ENCODE results near the gene MED25. TPM values are rescaled to one million over a fixed set of nuclear protein-coding genes. Genes with fewer than 3 reads are reported as not detected.

Gene MED25
- total RNA-seq, 2 donors from 2014 or later: 46.1 to 77.2 TPM

DNA sequence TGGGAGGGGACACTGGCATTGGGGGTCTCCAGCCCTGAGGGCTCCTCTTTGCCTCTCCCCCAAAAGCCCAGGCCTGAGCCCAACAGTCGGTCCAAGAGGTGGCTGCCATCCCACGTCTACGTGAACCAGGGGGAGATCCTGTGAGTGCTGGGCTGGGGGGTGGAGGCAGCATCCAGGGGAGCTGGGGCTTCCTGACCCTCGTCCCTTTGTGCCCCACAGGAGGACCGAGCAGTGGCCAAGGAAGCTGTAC lies 39.7 kb downstream of the MED25 start:
- H3K4me1 ChIP-seq: peaks cover 3% of the 10 kb centered on the region
- H3K27ac ChIP-seq: no peak overlapping the region
- no peaks in the 10 kb centered on the region for H3K9me3 ChIP-seq
- DNase-seq: no peak
- H3K9ac ChIP-seq (ENCODE audit: low read depth in 2 of 2, low read length in 2 of 2): no peak overlapping the region
- H3K4me3 ChIP-seq: no peak overlapping the region
- no peaks in the 10 kb centered on the region for H3K27me3 ChIP-seq
- TF ChIP-seq, protein P1, sequence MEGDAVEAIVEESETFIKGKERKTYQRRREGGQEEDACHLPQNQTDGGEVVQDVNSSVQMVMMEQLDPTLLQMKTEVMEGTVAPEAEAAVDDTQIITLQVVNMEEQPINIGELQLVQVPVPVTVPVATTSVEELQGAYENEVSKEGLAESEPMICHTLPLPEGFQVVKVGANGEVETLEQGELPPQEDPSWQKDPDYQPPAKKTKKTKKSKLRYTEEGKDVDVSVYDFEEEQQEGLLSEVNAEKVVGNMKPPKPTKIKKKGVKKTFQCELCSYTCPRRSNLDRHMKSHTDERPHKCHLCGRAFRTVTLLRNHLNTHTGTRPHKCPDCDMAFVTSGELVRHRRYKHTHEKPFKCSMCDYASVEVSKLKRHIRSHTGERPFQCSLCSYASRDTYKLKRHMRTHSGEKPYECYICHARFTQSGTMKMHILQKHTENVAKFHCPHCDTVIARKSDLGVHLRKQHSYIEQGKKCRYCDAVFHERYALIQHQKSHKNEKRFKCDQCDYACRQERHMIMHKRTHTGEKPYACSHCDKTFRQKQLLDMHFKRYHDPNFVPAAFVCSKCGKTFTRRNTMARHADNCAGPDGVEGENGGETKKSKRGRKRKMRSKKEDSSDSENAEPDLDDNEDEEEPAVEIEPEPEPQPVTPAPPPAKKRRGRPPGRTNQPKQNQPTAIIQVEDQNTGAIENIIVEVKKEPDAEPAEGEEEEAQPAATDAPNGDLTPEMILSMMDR (IDR thresholded peaks at IDR 0.05): no peak
- H3K36me3 ChIP-seq: peaks cover 11% of the 10 kb centered on the region
- intact Hi-C loops (cut with DNase I): no loop called here

DNA sequence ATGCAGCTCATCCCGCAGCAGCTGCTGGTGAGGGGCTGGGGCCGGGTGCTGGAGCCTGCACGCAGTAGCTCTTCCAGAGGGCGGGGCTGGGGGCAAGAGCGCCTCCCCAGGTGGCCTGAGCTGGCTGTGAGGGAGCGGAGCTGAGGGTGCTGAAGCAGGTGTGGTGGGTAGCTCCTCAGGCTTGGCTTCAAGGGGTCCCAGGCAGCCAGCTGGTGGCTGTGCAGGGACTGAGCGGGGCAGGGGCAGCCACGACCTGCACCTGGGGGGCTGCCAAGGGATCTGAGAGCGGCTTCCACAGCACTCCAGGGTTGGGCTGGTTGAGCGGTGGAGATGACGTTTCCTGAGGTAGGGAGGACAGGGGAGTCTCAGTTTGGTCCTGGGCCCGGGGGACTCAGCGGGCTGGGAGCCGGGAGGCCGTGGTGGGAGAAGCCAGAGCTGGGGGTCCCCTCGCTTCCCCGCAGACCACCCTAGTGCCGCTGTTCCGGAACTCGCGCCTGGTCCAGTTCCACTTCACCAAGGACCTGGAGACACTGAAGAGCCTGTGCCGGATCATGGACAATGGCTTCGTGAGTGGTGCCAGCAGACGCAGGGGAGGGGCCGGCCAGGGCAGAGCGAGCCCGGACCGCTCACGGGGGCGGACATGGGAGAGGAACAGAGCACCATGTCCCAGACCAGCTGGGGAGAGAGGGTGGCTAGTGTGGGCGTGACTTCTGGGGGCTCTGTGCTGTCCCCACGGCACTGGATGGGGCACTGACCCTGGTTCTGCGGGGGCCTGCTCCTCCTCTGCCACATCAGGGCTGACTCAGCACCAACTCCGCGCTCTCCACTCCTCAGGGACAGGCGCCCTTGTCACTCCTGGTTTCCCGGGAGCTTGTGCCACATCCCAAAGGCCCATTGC lies 40.2 kb downstream of the MED25 start:
- H3K36me3 ChIP-seq: peaks cover 11% of the 10 kb centered on the region
- TF ChIP-seq, protein P1 (IDR thresholded peaks at IDR 0.05): no peak
- intact Hi-C loops (cut with DNase I): no loop called here
- no peak overlapping the region for H3K4me3 ChIP-seq
- no peak overlapping the region for H3K9ac ChIP-seq (ENCODE audit: low read depth in 2 of 2, low read length in 2 of 2)
- no peaks in the 10 kb centered on the region for H3K4me1 ChIP-seq
- no peaks in the 10 kb centered on the region for H3K9me3 ChIP-seq
- DNase-seq: no peak
- no peaks in the 10 kb centered on the region for H3K27me3 ChIP-seq
- H3K27ac ChIP-seq: no peak overlapping the region

DNA sequence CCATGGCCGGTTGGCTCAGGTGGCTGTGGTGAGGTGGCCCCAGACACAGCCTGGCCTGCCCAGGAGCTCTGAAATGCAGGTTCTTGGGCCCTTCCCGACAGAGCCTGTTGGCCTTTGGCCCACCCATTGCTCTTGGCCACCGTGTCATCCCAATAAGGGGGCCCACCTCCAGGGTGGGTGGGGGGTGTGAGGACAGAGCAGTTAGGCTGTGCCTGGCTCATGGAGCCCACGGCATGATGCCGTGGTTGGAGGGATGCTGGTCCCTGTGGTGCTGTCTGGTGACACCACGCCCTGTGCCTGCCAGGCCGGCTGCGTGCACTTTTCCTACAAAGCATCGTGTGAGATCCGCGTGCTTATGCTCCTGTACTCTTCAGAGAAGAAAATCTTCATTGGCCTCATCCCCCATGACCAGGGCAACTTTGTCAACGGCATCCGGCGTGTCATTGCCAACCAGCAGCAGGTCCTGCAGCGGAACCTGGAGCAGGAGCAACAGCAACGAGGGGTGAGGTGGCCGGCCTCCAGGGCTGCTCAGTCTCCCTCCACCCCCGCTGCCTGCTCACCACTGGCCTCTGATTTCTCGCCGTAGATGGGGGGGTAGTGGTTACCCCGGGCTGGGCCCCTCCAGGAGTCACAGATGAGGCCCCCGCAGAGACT lies 41.7 kb downstream of the MED25 start:
- TF ChIP-seq, protein P1 (IDR thresholded peaks at IDR 0.05): no peak
- H3K9ac ChIP-seq (ENCODE audit: low read depth in 2 of 2, low read length in 2 of 2): no peak overlapping the region
- no peak for DNase-seq
- no peak overlapping the region for H3K4me3 ChIP-seq
- H3K27ac ChIP-seq: no peak overlapping the region
- no peaks in the 10 kb centered on the region for H3K9me3 ChIP-seq
- H3K4me1 ChIP-seq: peaks cover under 1% of the 10 kb centered on the region
- H3K27me3 ChIP-seq: no peaks in the 10 kb centered on the region
- H3K36me3 ChIP-seq: peaks cover 11% of the 10 kb centered on the region
- intact Hi-C loops (cut with DNase I): loop anchor here (10.0 kb wide), 1 partner anchor 45 kb away; the partner anchor contains the start of genes FUZ and MED25

GRCh38 chr19:49860336-49861102 lies 42.4 kb downstream of the MED25 start:
- no peak overlapping the region for H3K27ac ChIP-seq
- no peak overlapping the region for H3K9ac ChIP-seq (ENCODE audit: low read depth in 2 of 2, low read length in 2 of 2)
- DNase-seq: no peak
- H3K27me3 ChIP-seq: no peaks in the 10 kb centered on the region
- TF ChIP-seq, protein P1 (IDR thresholded peaks at IDR 0.05): no peak
- no peaks in the 10 kb centered on the region for H3K9me3 ChIP-seq
- H3K4me3 ChIP-seq: no peak overlapping the region
- H3K36me3 ChIP-seq: peaks cover 11% of the 10 kb centered on the region
- H3K4me1 ChIP-seq: peaks cover 5% of the 10 kb centered on the region
- intact Hi-C loops (cut with DNase I): loop anchor here (10.0 kb wide), 1 partner anchor 46 kb away; the partner anchor contains the start of genes FUZ and MED25

- H3K36me3 ChIP-seq: peaks cover 11% of the 10 kb centered on the region
- no peak overlapping the region for H3K27ac ChIP-seq
- no peak for DNase-seq
- intact Hi-C loops (cut with DNase I): loop anchor here (10.0 kb wide), 1 partner anchor 46 kb away; the partner anchor contains the start of genes FUZ and MED25
- H3K9me3 ChIP-seq: no peaks in the 10 kb centered on the region
- H3K27me3 ChIP-seq: no peaks in the 10 kb centered on the region
- TF ChIP-seq, protein P1 (IDR thresholded peaks at IDR 0.05): no peak
- H3K4me1 ChIP-seq: peaks cover 11% of the 10 kb centered on the region
- no peak overlapping the region for H3K4me3 ChIP-seq
- H3K9ac ChIP-seq (ENCODE audit: low read depth in 2 of 2, low read length in 2 of 2): no peak overlapping the region
Measured at GRCh38 chr19:49861107-49861506, 43.0 kb downstream of the MED25 start.

All from colonic mucosa (tissue), 4 donors.